Transverse colon (tissue), 4 donors: ENCODE results near the gene SF3B1. TPM values are rescaled to one million over a fixed set of nuclear protein-coding genes. Genes with fewer than 3 reads are reported as not detected.
A peak's percentile ranks its signal among the peaks of the same experiment; 100 is the strongest.
"Not testable (repeated sequence)": the region's sequence is repeated elsewhere in the genome, so short reads cannot be mapped to it uniquely, and the experiment has no call there.

Source experiments
- DNase-seq: peaks from one replicate; pipeline ENCODE4 v3.0.0-alpha.2; 2019
- H3K27ac ChIP-seq, 4 donors: fragments of 200-600 bp; sonication (generic); 2 replicates each; pipeline ENCODE4 v1.5.1; 2016 to 2018; ENCODE audit warnings: inconsistent platforms in 4 of 4
- H3K27me3 ChIP-seq: fragments of 200-600 bp; sonication (generic); 2 replicates; pipeline ENCODE4 v1.5.1; 2017; ENCODE audit warnings: inconsistent platforms
- H3K36me3 ChIP-seq, 4 donors: fragments of 200-600 bp; sonication (generic); 2 replicates each; pipeline ENCODE4 v1.5.1; 2017 to 2019; ENCODE audit warnings: inconsistent platforms in 4 of 4
- H3K4me1 ChIP-seq, 4 donors: fragments of 200-600 bp; sonication (generic); 2 replicates each; pipeline ENCODE4 v1.5.1; 2017 to 2020; ENCODE audit warnings: inconsistent platforms in 4 of 4
- H3K4me3 ChIP-seq, 4 donors: fragments of 200-600 bp; sonication (generic); 1 replicate in 1 of 4; 2 replicates in 3 of 4; pipeline versions ENCODE4 v1.5.1 to v1.6.1; 2017 to 2019; ENCODE audit warnings: inconsistent platforms in 4 of 4
- H3K9me3 ChIP-seq, 2 donors: fragments of 200-600 bp; sonication (generic); 2 replicates each; pipeline ENCODE4 v1.5.1; 2017 to 2019; ENCODE audit warnings: inconsistent platforms in 2 of 2
- EP300 ChIP-seq: sonication (generic); formaldehyde crosslinking; IDR thresholded peaks from one replicate; pipeline ENCODE4 v1.6.1; 2017; ENCODE audit warnings: antibody characterized with exemption, low read depth
- POLR2A ChIP-seq: fragments of 450-650 bp; IDR thresholded peaks from one replicate; pipeline ENCODE4 v1.6.1; 2016; ENCODE audit warnings: antibody characterized with exemption, mild to moderate bottlenecking, moderate library complexity
- POLR2AphosphoS5 ChIP-seq, 3 donors: sonication (generic); formaldehyde crosslinking; IDR thresholded peaks; one replicate each; pipeline ENCODE4 v1.6.1; 2016; ENCODE audit warnings: antibody characterized with exemption in 3 of 3
- WGBS, 2 donors: methylation state at CpG; one replicate each; pipeline ENCODE4 v1.1.5; 2018; ENCODE audit warnings: low coverage in 1 of 2; 5-methylcytosine and 5-hydroxymethylcytosine counted together
- in situ Hi-C, 4 donors: fragments of 200-750 bp; cut with MboI; loops; one replicate each; pipeline versions ENCODE4 v1.15.0 to v1.15.1; 2017; ENCODE audit warnings: low sequenced_read_pairs in 3 of 4, low pct_ligation_motif_present in 1 of 4, low pct_unique_long_range_greater_than_20kb in 1 of 4
- intact Hi-C: fragments of 100-400 bp; cut with DNase I; formaldehyde crosslinking; loops from one replicate; pipeline ENCODE4 v1.15.1; 2023; ENCODE audit warnings: low total_unique reads
- total RNA-seq, 4 donors: library from RNA; depleted of rRNA; stranded (reverse); fragments of >200 nt; gene quantifications; one replicate each; pipeline ENCODE4 v1.1.0, GENCODE V29; 2016
- TF ChIP-seq, protein P1 (sequence below), 5 experiments: fragments of 200-600 bp in 3 of 5; fragments of 450-650 bp in 2 of 5; sonication (generic) in 3 of 5; IDR thresholded peaks; 1 replicate in 2 of 5; 2 replicates in 3 of 5; pipeline ENCODE4 v1.5.1; 2016 to 2017; ENCODE audit warnings: antibody characterized with exemption in 5 of 5, inconsistent platforms in 3 of 5, mild to moderate bottlenecking in 2 of 5, moderate library complexity in 1 of 5

The SF3B1 gene, protein sequence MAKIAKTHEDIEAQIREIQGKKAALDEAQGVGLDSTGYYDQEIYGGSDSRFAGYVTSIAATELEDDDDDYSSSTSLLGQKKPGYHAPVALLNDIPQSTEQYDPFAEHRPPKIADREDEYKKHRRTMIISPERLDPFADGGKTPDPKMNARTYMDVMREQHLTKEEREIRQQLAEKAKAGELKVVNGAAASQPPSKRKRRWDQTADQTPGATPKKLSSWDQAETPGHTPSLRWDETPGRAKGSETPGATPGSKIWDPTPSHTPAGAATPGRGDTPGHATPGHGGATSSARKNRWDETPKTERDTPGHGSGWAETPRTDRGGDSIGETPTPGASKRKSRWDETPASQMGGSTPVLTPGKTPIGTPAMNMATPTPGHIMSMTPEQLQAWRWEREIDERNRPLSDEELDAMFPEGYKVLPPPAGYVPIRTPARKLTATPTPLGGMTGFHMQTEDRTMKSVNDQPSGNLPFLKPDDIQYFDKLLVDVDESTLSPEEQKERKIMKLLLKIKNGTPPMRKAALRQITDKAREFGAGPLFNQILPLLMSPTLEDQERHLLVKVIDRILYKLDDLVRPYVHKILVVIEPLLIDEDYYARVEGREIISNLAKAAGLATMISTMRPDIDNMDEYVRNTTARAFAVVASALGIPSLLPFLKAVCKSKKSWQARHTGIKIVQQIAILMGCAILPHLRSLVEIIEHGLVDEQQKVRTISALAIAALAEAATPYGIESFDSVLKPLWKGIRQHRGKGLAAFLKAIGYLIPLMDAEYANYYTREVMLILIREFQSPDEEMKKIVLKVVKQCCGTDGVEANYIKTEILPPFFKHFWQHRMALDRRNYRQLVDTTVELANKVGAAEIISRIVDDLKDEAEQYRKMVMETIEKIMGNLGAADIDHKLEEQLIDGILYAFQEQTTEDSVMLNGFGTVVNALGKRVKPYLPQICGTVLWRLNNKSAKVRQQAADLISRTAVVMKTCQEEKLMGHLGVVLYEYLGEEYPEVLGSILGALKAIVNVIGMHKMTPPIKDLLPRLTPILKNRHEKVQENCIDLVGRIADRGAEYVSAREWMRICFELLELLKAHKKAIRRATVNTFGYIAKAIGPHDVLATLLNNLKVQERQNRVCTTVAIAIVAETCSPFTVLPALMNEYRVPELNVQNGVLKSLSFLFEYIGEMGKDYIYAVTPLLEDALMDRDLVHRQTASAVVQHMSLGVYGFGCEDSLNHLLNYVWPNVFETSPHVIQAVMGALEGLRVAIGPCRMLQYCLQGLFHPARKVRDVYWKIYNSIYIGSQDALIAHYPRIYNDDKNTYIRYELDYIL
- 100 to 1,000 TPM; 282 to 531 (median 394) TPM for total RNA-seq

DNA sequence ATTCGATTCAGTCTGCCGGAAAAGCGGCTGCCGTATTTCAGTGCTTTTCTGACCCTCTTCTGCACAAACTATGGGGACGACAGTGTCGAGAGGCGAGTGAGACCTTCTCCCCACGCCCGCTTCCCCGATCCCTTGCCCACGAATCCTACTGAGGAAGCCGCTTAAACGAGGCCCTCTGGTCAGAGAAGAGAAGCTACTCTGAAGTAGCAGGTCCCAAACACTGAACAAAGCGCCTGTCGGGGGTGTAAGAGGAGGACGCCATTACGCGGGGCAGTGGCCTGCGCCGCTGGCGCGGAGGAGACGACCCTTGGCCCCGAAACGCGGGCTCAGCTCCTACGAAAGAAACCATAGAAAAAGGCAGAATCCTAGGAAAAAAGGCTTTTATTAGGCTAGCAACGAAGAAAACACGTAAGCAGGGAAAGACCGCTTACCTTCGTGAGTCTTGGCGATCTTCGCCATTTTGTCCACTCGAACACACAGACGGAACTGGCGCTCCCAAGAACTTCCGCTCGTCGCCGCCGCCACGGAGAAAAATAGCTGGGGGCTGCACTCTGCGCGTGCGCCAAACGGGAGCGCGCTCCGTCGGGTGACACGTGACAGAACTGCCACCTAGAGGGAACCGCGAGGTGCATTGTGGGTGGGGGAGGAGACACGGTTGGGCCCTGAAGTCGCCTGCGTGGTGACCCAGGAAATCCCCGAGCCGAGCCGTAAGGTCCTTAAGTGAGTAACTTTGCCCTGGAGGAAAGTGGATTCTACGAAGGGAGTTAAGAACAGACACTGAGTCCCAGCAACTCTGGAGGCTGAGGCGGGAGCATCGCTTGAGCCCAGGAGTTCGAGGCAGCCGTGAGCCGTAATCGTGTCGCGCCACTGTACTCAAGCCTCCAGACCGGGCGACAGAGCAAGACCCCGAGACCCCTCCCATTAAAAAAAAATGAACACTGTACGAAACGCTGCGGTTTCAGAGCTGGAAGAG lies at the start of gene SF3B1:
TSS of gene SF3B1 (minus strand) at position 488 of the 973 bp plus-strand sequence. CDS start at position 459, 29 bp downstream.
- intact Hi-C loops (loop anchor here (2.0 kb wide), 1 partner anchor 64 kb away; the partner anchor contains the start of gene HSPD1), in situ Hi-C loops (loop anchor here in 1 of 4 donors (10.0 kb wide), 1 partner anchor 60 kb away; the partner anchor contains the start of gene HSPD1)
- Histone ChIP-seq H3K36me3 (no peaks in the 10 kb centered on the region), H3K4me3 (peak within 1 kb of the TSS; percentile 77 to 97 (median 84)), H3K27ac (peak within 1 kb of the TSS; percentile 94 to 99 (median 98)), H3K27me3 (no peaks in the 10 kb centered on the region), H3K4me1 (peaks cover 23 to 49% (median 38%) of the 10 kb centered on the region in 4 donors), H3K9me3 (no peaks in the 10 kb centered on the region)
- DNase-seq = peak; percentile 99
- peak; percentile 94 to 97 (median 96) for TF ChIP-seq POLR2AphosphoS5 (IDR thresholded peaks at IDR 0.05)
- no peak for TF ChIP-seq EP300
- TF ChIP-seq, protein P1, sequence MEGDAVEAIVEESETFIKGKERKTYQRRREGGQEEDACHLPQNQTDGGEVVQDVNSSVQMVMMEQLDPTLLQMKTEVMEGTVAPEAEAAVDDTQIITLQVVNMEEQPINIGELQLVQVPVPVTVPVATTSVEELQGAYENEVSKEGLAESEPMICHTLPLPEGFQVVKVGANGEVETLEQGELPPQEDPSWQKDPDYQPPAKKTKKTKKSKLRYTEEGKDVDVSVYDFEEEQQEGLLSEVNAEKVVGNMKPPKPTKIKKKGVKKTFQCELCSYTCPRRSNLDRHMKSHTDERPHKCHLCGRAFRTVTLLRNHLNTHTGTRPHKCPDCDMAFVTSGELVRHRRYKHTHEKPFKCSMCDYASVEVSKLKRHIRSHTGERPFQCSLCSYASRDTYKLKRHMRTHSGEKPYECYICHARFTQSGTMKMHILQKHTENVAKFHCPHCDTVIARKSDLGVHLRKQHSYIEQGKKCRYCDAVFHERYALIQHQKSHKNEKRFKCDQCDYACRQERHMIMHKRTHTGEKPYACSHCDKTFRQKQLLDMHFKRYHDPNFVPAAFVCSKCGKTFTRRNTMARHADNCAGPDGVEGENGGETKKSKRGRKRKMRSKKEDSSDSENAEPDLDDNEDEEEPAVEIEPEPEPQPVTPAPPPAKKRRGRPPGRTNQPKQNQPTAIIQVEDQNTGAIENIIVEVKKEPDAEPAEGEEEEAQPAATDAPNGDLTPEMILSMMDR (IDR thresholded peaks at IDR 0.05) = no peak
- peak; percentile 96 for TF ChIP-seq POLR2A
- 0 to 2% methylated on average over 7 to 73 of the region's 74 CpGs for WGBS, 2 donors

DNA sequence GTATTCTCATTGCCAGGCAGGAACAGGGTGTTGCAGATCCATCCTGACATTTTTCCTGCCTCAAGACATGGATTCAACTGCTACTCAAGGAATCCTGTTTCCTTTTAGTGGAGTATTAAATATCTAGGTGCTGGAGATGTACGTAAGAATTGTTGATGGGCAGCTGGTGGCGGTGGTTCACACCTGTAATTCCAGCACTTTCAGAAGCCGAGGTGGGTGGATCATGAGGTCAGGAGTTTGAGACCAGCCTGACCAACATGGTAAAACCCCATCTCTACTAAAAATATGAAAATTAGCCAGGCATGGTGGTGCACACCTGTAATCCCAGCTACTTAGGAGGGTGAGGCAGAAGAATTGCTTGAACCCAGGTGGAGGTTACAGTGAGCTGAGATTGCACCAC lies 49.4 kb upstream of the SF3B1 start:
- H3K9me3 ChIP-seq = peaks cover 6 to 15% of the 10 kb centered on the region in 2 donors
- intact Hi-C loops, H3K4me3 ChIP-seq, H3K27ac ChIP-seq, in situ Hi-C loops, H3K4me1 ChIP-seq, DNase-seq, H3K27me3 ChIP-seq: not testable (repeated sequence)
- WGBS, 2 donors = 89% methylated on average over 3 of the region's 3 CpGs; no CpG with 5 or more reads in 1 of the 2 donors
- H3K36me3 ChIP-seq = peaks cover 0 to 37% (median 12%) of the 10 kb centered on the region in 4 donors

DNA sequence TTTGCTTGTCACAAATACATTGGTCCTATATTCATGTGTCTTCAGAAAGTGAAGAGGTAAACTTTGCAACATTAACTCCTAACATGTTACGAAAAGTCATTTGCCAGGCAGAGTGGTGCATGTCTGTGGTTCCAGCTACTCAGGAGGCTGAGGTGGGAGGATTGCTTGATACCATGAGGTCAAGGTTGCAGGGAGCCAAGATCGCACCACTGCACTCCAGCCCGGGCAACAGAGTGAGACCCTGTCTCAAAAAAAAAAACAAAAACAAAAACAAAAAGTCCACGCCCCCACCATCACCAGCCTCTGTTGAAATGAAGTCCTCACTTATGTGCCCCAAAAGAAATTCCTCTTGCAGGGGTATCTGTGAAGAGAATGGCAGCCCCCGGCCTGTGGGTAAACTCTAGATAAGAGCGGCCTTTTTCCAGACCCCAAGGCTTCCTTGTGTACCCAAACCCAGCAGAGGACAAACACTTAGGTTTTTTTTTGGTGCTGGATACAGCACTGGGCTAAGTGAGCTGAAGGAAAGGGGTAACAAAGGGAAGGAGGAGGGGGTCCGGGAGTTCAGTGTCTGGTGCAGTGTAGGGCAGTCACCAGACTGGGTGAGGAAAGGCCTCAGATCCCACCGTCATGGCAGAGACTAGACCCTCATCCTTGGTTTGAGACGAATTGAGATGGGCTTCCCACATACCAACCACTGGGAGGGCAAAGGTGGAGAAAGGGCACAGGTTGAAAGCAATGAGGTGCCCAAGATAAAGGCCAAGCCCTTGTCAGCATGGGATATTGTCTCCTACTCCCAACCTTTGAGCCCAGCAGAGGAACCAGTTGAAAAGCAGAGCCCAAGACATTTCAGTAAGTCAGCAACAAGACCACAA lies 45.6 kb upstream of the SF3B1 start:
- in situ Hi-C loops = no loop called here
- no peak for TF ChIP-seq POLR2A
- no peak for TF ChIP-seq POLR2AphosphoS5 (IDR thresholded peaks at IDR 0.05)
- TF ChIP-seq EP300 = no peak
- TF ChIP-seq, protein P1 (IDR thresholded peaks at IDR 0.05) = no peak
- no peaks in the 10 kb centered on the region for H3K27me3 ChIP-seq
- H3K27ac ChIP-seq = no peak overlapping the region
- WGBS, 2 donors = 97 to 100% methylated on average over 2 to 9 of the region's 9 CpGs
- peaks cover 6 to 15% of the 10 kb centered on the region in 2 donors for H3K9me3 ChIP-seq
- H3K36me3 ChIP-seq = peaks cover 0 to 25% (median 10%) of the 10 kb centered on the region in 4 donors
- DNase-seq = no peak
- intact Hi-C loops = no loop called here
- H3K4me1 ChIP-seq = no peaks in the 10 kb centered on the region
- H3K4me3 ChIP-seq = no peak overlapping the region
